ENCODE results near the gene SEMA3F. TPM values are rescaled to one million over a fixed set of nuclear protein-coding genes. Genes with fewer than 3 reads are reported as not detected.

The SEMA3F gene
- total RNA-seq, 1 donor from 2014 or later = 14.5 TPM

DNA sequence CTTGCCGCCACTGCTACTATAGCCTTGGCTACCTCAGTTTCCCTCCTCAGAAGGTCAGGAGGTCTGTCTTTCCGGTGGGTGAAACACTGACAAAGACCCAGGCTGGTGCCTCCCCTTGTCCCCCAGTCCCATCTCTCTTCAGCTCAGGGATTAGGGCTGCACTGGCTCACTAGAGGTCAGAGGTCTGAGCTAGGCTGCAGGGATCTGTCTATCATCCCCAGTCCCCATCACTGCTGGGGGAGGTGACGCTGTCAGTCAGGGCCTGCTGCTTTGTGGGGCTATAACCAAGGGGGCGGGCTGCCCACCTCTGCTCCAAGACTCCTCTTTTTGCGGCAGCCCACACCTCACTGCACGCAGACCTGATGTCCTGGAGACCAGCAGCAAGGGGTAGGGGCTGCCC lies 13.7 kb downstream of the SEMA3F start:
- Mint-ChIP-seq H3K4me1 (peaks cover 66% of the 10 kb centered on the region), H3K4me3 (peak overlapping the region; percentile 62), H3K27ac (peak overlapping the region; percentile 95), H3K27me3 (ENCODE audit: insufficient read depth, low read depth) (peaks cover 8% of the 10 kb centered on the region), H3K36me3 (no peaks in the 10 kb centered on the region), H3K9me3 (no peaks in the 10 kb centered on the region)
- Histone ChIP-seq H3K9ac (no peak overlapping the region), H3K4me2 (peak overlapping the region; percentile 66), H3K4me1 (peaks cover 64% of the 10 kb centered on the region), H2AFZ (replicated peaks) (no peak overlapping the region), H3K36me3 (no peaks in the 10 kb centered on the region), H3K79me2 (ENCODE audit: low read depth) (peaks cover 12% of the 10 kb centered on the region), H3F3A (ENCODE audit: low read depth) (peaks cover 22% of the 10 kb centered on the region), H3K9me3 (ENCODE audit: low read depth) (no peaks in the 10 kb centered on the region), H4K20me1 (ENCODE audit: low read depth) (peaks cover 89% of the 10 kb centered on the region), H3K27ac (peak overlapping the region; percentile 57), H3K27me3 (no peaks in the 10 kb centered on the region), H3K4me3 (peak overlapping the region; percentile 6)
- peak; percentile 84 for DNase-seq (ENCODE audit: low spot score)
- TF ChIP-seq EZH2 (IDR thresholded peaks at IDR 0.05) (no peak), EZH2phosphoT487 (IDR thresholded peaks at IDR 0.05) (no peak)
- TF ChIP-seq, protein P1, sequence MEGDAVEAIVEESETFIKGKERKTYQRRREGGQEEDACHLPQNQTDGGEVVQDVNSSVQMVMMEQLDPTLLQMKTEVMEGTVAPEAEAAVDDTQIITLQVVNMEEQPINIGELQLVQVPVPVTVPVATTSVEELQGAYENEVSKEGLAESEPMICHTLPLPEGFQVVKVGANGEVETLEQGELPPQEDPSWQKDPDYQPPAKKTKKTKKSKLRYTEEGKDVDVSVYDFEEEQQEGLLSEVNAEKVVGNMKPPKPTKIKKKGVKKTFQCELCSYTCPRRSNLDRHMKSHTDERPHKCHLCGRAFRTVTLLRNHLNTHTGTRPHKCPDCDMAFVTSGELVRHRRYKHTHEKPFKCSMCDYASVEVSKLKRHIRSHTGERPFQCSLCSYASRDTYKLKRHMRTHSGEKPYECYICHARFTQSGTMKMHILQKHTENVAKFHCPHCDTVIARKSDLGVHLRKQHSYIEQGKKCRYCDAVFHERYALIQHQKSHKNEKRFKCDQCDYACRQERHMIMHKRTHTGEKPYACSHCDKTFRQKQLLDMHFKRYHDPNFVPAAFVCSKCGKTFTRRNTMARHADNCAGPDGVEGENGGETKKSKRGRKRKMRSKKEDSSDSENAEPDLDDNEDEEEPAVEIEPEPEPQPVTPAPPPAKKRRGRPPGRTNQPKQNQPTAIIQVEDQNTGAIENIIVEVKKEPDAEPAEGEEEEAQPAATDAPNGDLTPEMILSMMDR (IDR thresholded peaks at IDR 0.05) = no peak

DNA sequence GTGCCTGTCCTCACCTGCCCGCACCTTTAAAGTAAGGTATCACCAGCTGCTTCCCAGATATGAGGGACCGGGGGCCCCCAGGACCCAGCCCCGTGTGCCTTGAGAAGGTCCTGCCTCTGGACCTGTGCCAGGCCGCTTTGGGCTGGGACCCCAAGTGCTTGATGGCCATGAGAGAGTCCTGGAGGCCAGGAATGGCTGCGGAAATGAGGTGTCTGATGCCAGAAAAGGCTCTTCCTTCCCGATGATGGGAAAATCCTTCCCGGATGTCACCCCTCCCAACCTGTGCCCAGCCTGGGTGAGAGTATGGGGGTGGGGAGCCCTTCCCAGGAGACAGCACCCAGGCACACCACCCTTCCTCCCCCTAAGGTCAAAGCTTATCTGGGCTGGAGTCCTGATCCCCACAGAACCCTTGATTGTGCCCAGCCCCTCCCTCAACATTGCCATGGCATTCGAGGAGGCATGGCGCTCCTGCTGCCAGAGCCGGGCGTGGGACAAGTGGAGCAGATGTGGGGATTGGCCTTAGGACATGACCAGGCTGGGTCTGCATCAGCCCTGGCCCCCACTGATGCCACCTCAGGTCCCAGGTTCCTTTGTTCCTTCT lies 14.2 kb downstream of the SEMA3F start:
- Mint-ChIP-seq H3K36me3 (no peaks in the 10 kb centered on the region), H3K4me1 (peaks cover 66% of the 10 kb centered on the region), H3K27me3 (ENCODE audit: insufficient read depth, low read depth) (peaks cover 8% of the 10 kb centered on the region), H3K4me3 (no peak overlapping the region), H3K27ac (no peak overlapping the region), H3K9me3 (no peaks in the 10 kb centered on the region)
- no peak for DNase-seq (ENCODE audit: low spot score)
- Histone ChIP-seq H3F3A (ENCODE audit: low read depth) (peaks cover 22% of the 10 kb centered on the region), H3K36me3 (no peaks in the 10 kb centered on the region), H2AFZ (replicated peaks) (no peak overlapping the region), H3K79me2 (ENCODE audit: low read depth) (peaks cover 12% of the 10 kb centered on the region), H3K27ac (no peak overlapping the region), H3K4me3 (no peak overlapping the region), H3K27me3 (no peaks in the 10 kb centered on the region), H3K9me3 (ENCODE audit: low read depth) (no peaks in the 10 kb centered on the region), H3K4me2 (peak overlapping the region; percentile 66), H4K20me1 (ENCODE audit: low read depth) (peaks cover 85% of the 10 kb centered on the region), H3K9ac (no peak overlapping the region), H3K4me1 (peaks cover 64% of the 10 kb centered on the region)
- TF ChIP-seq, protein P1 (IDR thresholded peaks at IDR 0.05) = no peak
- TF ChIP-seq EZH2phosphoT487 (IDR thresholded peaks at IDR 0.05) = no peak

DNA sequence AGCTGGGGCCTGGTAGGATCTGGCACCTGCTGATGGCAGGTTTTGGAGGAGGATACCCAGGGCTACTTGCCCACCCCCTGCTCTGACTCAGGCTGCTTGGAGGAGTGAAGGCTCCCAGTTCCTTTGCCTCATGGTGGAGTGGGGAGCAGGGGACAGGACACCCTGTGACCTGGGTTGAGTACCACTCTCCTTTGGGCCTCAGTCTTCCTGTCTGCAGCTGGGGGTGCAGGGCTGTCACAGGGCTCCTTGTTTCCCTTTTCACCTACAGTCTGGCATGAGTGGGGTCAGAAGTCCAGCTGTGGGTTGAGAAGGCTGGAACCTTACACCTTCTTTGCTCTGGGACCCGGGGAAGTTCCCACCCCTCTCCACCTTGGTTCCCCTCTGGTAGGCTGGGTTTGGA lies 14.7 kb downstream of the SEMA3F start:
- Histone ChIP-seq H3K27ac (no peak overlapping the region), H3K79me2 (ENCODE audit: low read depth) (peaks cover 12% of the 10 kb centered on the region), H3K4me1 (peaks cover 64% of the 10 kb centered on the region), H3K36me3 (no peaks in the 10 kb centered on the region), H3K9ac (no peak overlapping the region), H3K9me3 (ENCODE audit: low read depth) (no peaks in the 10 kb centered on the region), H3F3A (ENCODE audit: low read depth) (peaks cover 22% of the 10 kb centered on the region), H3K4me3 (no peak overlapping the region), H4K20me1 (ENCODE audit: low read depth) (peaks cover 79% of the 10 kb centered on the region), H2AFZ (replicated peaks) (no peak overlapping the region), H3K27me3 (no peaks in the 10 kb centered on the region), H3K4me2 (peak overlapping the region; percentile 66)
- no peak for DNase-seq (ENCODE audit: low spot score)
- Mint-ChIP-seq H3K4me1 (peaks cover 61% of the 10 kb centered on the region), H3K27ac (peak overlapping the region; percentile 33), H3K36me3 (no peaks in the 10 kb centered on the region), H3K4me3 (no peak overlapping the region), H3K9me3 (no peaks in the 10 kb centered on the region), H3K27me3 (ENCODE audit: insufficient read depth, low read depth) (peaks cover 4% of the 10 kb centered on the region)
- TF ChIP-seq EZH2phosphoT487 (IDR thresholded peaks at IDR 0.05) = no peak
- TF ChIP-seq, protein P1 (IDR thresholded peaks at IDR 0.05) = no peak
- no peak for TF ChIP-seq EZH2 (IDR thresholded peaks at IDR 0.05)
